Embryonic facial prominence (tissue), 1 donor: ENCODE results near the gene TSPAN19.

Source experiments
- DNase-seq: peaks from one replicate; pipeline ENCODE4 v3.0.0-alpha.2; 2016; ENCODE audit errors: extremely low spot score

TSPAN19 gene

GRCh38 chr12:85002778-85003296 is 33.2 kb downstream of the TSPAN19 start:
- no peak for DNase-seq

- DNase-seq, result no peak
These were observed 35.3 kb downstream of the TSPAN19 start for GRCh38 chr12:85000729-85001128.

- DNase-seq, result no peak
These were observed 37.7 kb downstream of the TSPAN19 start for GRCh38 chr12:84998341-84998740.

- DNase-seq, result no peak
These were observed 39.3 kb downstream of the TSPAN19 start for GRCh38 chr12:84996759-84997158.

- DNase-seq, result no peak
These were observed 40.4 kb downstream of the TSPAN19 start for GRCh38 chr12:84995641-84996040.

- DNase-seq, result no peak
These were observed 41.7 kb downstream of the TSPAN19 start for GRCh38 chr12:84994426-84994825.

- no peak for DNase-seq
These were observed 49.5 kb downstream of the TSPAN19 start for GRCh38 chr12:84986586-84986985.

GRCh38 chr12:84986117-84986516 is 50.0 kb downstream of the TSPAN19 start:
- DNase-seq, result no peak

- DNase-seq, result no peak
These were observed 52.8 kb downstream of the TSPAN19 start for GRCh38 chr12:84983289-84983688.

GRCh38 chr12:84982888-84983287 is 53.2 kb downstream of the TSPAN19 start:
- DNase-seq, result no peak

- DNase-seq, result no peak
These were observed 57.2 kb downstream of the TSPAN19 start for GRCh38 chr12:84978921-84979320.

- no peak for DNase-seq
These were observed 59.9 kb downstream of the TSPAN19 start for GRCh38 chr12:84976133-84976532.

- DNase-seq, result no peak
These were observed 61.8 kb downstream of the TSPAN19 start for GRCh38 chr12:84974155-84974815.

- no peak for DNase-seq
These were observed 63.1 kb downstream of the TSPAN19 start for GRCh38 chr12:84973026-84973425.

GRCh38 chr12:84969226-84969625 is 66.9 kb downstream of the TSPAN19 start:
- no peak for DNase-seq
